Transverse colon (tissue), 4 donors: ENCODE measurements around the gene CORO2B. TPM values are rescaled to one million over a fixed set of nuclear protein-coding genes. Genes with fewer than 3 reads are reported as not detected.

Experiments used
- DNase-seq: peaks from one replicate; pipeline ENCODE4 v3.0.0-alpha.2; 2019
- H3K27ac ChIP-seq, 4 donors: fragments of 200-600 bp; sonication (generic); 2 replicates each; pipeline ENCODE4 v1.5.1; 2016 to 2018; ENCODE audit warnings: inconsistent platforms in 4 of 4
- H3K27me3 ChIP-seq: fragments of 200-600 bp; sonication (generic); 2 replicates; pipeline ENCODE4 v1.5.1; 2017; ENCODE audit warnings: inconsistent platforms
- H3K36me3 ChIP-seq, 4 donors: fragments of 200-600 bp; sonication (generic); 2 replicates each; pipeline ENCODE4 v1.5.1; 2017 to 2019; ENCODE audit warnings: inconsistent platforms in 4 of 4
- H3K4me1 ChIP-seq, 4 donors: fragments of 200-600 bp; sonication (generic); 2 replicates each; pipeline ENCODE4 v1.5.1; 2017 to 2020; ENCODE audit warnings: inconsistent platforms in 4 of 4
- H3K4me3 ChIP-seq, 4 donors: fragments of 200-600 bp; sonication (generic); 1 replicate in 1 of 4; 2 replicates in 3 of 4; pipeline versions ENCODE4 v1.5.1 to v1.6.1; 2017 to 2019; ENCODE audit warnings: inconsistent platforms in 4 of 4
- H3K9me3 ChIP-seq, 2 donors: fragments of 200-600 bp; sonication (generic); 2 replicates each; pipeline ENCODE4 v1.5.1; 2017 to 2019; ENCODE audit warnings: inconsistent platforms in 2 of 2
- EP300 ChIP-seq: sonication (generic); formaldehyde crosslinking; IDR thresholded peaks from one replicate; pipeline ENCODE4 v1.6.1; 2017; ENCODE audit warnings: antibody characterized with exemption, low read depth
- POLR2A ChIP-seq: fragments of 450-650 bp; IDR thresholded peaks from one replicate; pipeline ENCODE4 v1.6.1; 2016; ENCODE audit warnings: antibody characterized with exemption, mild to moderate bottlenecking, moderate library complexity
- POLR2AphosphoS5 ChIP-seq, 3 donors: sonication (generic); formaldehyde crosslinking; IDR thresholded peaks; one replicate each; pipeline ENCODE4 v1.6.1; 2016; ENCODE audit warnings: antibody characterized with exemption in 3 of 3
- WGBS, 2 donors: methylation state at CpG; one replicate each; pipeline ENCODE4 v1.1.5; 2018; ENCODE audit warnings: low coverage in 1 of 2; 5-methylcytosine and 5-hydroxymethylcytosine counted together
- in situ Hi-C, 4 donors: fragments of 200-750 bp; cut with MboI; loops; one replicate each; pipeline versions ENCODE4 v1.15.0 to v1.15.1; 2017; ENCODE audit warnings: low sequenced_read_pairs in 3 of 4, low pct_ligation_motif_present in 1 of 4, low pct_unique_long_range_greater_than_20kb in 1 of 4
- intact Hi-C: fragments of 100-400 bp; cut with DNase I; formaldehyde crosslinking; loops from one replicate; pipeline ENCODE4 v1.15.1; 2023; ENCODE audit warnings: low total_unique reads
- total RNA-seq, 4 donors: library from RNA; depleted of rRNA; stranded (reverse); fragments of >200 nt; gene quantifications; one replicate each; pipeline ENCODE4 v1.1.0, GENCODE V29; 2016
- TF ChIP-seq, protein P1 (sequence below), 5 experiments: fragments of 200-600 bp in 3 of 5; fragments of 450-650 bp in 2 of 5; sonication (generic) in 3 of 5; IDR thresholded peaks; 1 replicate in 2 of 5; 2 replicates in 3 of 5; pipeline ENCODE4 v1.5.1; 2016 to 2017; ENCODE audit warnings: antibody characterized with exemption in 5 of 5, inconsistent platforms in 3 of 5, mild to moderate bottlenecking in 2 of 5, moderate library complexity in 1 of 5

The CORO2B gene
- total RNA-seq, 4 donors from 2014 or later: 0.40 to 2.2 (median 2.0) TPM

DNA sequence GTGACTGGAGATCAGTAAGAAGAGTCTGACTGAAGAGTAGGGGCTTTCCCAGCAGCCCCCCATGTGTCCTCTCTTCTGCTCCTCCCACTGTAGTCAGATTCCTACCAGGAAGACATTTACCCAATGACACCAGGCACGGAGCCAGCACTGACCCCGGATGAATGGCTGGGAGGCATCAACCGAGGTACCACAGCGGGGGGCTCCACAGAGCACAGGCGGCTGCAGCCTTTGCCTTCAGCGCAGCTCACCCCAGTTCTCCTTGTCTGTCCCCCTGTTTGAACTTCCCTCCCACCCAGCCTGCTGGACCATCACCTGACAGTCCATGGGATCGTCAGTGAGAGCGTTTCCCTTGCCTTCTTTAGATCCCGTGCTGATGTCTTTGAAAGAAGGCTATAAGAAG, 140.3 kb downstream of the CORO2B start:
- no peaks in the 10 kb centered on the region for H3K4me1 ChIP-seq
- TF ChIP-seq POLR2AphosphoS5 (IDR thresholded peaks at IDR 0.05) (no peak), EP300 (no peak), POLR2A (no peak)
- TF ChIP-seq, protein P1, sequence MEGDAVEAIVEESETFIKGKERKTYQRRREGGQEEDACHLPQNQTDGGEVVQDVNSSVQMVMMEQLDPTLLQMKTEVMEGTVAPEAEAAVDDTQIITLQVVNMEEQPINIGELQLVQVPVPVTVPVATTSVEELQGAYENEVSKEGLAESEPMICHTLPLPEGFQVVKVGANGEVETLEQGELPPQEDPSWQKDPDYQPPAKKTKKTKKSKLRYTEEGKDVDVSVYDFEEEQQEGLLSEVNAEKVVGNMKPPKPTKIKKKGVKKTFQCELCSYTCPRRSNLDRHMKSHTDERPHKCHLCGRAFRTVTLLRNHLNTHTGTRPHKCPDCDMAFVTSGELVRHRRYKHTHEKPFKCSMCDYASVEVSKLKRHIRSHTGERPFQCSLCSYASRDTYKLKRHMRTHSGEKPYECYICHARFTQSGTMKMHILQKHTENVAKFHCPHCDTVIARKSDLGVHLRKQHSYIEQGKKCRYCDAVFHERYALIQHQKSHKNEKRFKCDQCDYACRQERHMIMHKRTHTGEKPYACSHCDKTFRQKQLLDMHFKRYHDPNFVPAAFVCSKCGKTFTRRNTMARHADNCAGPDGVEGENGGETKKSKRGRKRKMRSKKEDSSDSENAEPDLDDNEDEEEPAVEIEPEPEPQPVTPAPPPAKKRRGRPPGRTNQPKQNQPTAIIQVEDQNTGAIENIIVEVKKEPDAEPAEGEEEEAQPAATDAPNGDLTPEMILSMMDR (IDR thresholded peaks at IDR 0.05): no peak
- intact Hi-C loops (no loop called here), in situ Hi-C loops (no loop called here)
- H3K27ac ChIP-seq: no peak overlapping the region
- 73 to 97% methylated on average over 2 to 9 of the region's 9 CpGs for WGBS, 2 donors
- no peaks in the 10 kb centered on the region for H3K27me3 ChIP-seq
- H3K4me3 ChIP-seq: no peak overlapping the region
- no peaks in the 10 kb centered on the region for H3K9me3 ChIP-seq
- DNase-seq: no peak
- no peaks in the 10 kb centered on the region for H3K36me3 ChIP-seq

DNA sequence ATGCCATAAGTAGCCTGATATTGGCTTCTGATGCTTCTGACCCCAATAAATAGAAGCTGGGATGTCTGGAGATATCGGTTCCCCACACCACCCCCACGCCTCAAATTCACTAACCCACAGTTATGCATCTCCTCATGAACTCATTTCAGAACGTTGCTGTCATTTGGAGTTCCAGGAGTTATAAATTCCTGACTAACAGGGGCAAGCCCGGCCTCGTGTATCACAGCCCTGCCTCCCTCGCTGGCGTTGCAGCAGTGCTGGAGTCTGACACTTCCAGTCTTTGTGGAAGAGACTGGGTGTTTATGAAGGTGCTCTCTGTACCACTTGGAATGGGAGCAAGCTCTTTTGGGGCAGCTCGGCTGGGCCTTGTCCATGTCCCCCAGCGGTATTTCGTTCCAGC, 140.9 kb downstream of the CORO2B start:
- Histone ChIP-seq H3K27me3 (no peaks in the 10 kb centered on the region), H3K36me3 (no peaks in the 10 kb centered on the region), H3K4me1 (no peaks in the 10 kb centered on the region), H3K4me3 (no peak overlapping the region), H3K9me3 (no peaks in the 10 kb centered on the region), H3K27ac (no peak overlapping the region)
- in situ Hi-C loops (no loop called here), intact Hi-C loops (no loop called here)
- DNase-seq: no peak
- TF ChIP-seq, protein P1 (IDR thresholded peaks at IDR 0.05): no peak
- TF ChIP-seq POLR2A: no peak
- no peak for TF ChIP-seq POLR2AphosphoS5 (IDR thresholded peaks at IDR 0.05)
- no peak for TF ChIP-seq EP300
- WGBS, 2 donors: 63% methylated on average over 10 of the region's 10 CpGs; no CpG with 5 or more reads in 1 of the 2 donors

DNA sequence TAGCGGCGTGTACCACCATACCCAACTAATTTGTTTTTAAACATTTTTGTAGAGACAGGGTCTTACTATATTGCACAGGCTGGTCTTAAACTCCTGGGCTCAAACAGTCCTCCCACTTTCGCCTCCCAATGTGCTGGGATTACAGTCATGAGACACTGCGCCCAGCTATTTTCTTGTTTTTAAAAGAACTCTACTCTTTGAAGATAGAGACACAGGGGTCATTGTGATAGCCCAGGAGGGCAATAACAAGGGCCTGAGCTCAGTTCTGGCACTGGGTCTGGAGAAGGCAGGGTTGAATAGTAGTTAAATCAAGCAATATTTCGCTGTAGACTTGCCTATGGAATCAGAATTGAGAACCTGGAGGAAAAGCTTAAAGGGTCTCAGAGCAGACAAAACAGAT, 143.1 kb downstream of the CORO2B start:
- 92 to 95% methylated on average over 4 to 5 of the region's 5 CpGs for WGBS, 2 donors
- no peaks in the 10 kb centered on the region for H3K4me1 ChIP-seq
- H3K27ac ChIP-seq: no peak overlapping the region
- no peaks in the 10 kb centered on the region for H3K36me3 ChIP-seq
- in situ Hi-C loops (no loop called here), intact Hi-C loops (no loop called here)
- H3K27me3 ChIP-seq: no peaks in the 10 kb centered on the region
- no peak for TF ChIP-seq POLR2A
- TF ChIP-seq POLR2AphosphoS5 (IDR thresholded peaks at IDR 0.05): no peak
- TF ChIP-seq, protein P1 (IDR thresholded peaks at IDR 0.05): no peak
- TF ChIP-seq EP300: no peak
- DNase-seq: no peak
- no peaks in the 10 kb centered on the region for H3K9me3 ChIP-seq
- no peak overlapping the region for H3K4me3 ChIP-seq

DNA sequence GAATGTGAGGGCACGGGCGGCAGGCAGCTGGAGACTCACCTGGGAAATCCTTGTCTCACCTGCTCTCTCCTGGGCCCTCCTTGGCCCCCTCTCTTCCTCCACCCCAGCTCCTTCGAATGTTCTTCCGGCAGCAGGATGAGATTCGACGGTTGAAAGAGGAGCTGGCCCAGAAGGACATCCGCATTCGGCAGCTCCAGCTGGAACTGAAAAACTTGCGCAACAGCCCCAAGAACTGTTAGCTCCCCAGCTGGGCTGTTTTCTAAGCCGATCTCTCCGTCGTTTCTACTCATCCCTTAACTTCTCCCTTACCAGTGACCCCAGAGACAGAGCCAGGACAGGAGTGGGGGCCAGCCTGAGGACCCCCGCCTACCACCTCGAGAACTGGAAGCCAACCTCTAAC, 146.9 kb downstream of the CORO2B start:
- no peaks in the 10 kb centered on the region for H3K27me3 ChIP-seq
- intact Hi-C loops: no loop called here
- peaks cover 0 to 9% (median 5%) of the 10 kb centered on the region in 4 donors for H3K4me1 ChIP-seq
- no peak overlapping the region for H3K4me3 ChIP-seq
- 43 to 66% methylated on average over 3 to 14 of the region's 14 CpGs for WGBS, 2 donors
- peak overlapping the region in 2 of 4 donors; percentile 9 to 43 for H3K27ac ChIP-seq
- TF ChIP-seq POLR2A (no peak), EP300 (no peak), POLR2AphosphoS5 (IDR thresholded peaks at IDR 0.05) (no peak)
- TF ChIP-seq, protein P1 (IDR thresholded peaks at IDR 0.05): no peak
- no peaks in the 10 kb centered on the region for H3K9me3 ChIP-seq
- DNase-seq: peak; percentile 40
- H3K36me3 ChIP-seq: no peaks in the 10 kb centered on the region
- in situ Hi-C loops: no loop called here
